ENCODE measurements around the gene ACTN1. TPM values are rescaled to one million over a fixed set of nuclear protein-coding genes. Genes with fewer than 3 reads are reported as not detected.

ACTN1 gene
- total RNA-seq, 4 donors from 2014 or later: 103 to 254 (median 136) TPM

DNA sequence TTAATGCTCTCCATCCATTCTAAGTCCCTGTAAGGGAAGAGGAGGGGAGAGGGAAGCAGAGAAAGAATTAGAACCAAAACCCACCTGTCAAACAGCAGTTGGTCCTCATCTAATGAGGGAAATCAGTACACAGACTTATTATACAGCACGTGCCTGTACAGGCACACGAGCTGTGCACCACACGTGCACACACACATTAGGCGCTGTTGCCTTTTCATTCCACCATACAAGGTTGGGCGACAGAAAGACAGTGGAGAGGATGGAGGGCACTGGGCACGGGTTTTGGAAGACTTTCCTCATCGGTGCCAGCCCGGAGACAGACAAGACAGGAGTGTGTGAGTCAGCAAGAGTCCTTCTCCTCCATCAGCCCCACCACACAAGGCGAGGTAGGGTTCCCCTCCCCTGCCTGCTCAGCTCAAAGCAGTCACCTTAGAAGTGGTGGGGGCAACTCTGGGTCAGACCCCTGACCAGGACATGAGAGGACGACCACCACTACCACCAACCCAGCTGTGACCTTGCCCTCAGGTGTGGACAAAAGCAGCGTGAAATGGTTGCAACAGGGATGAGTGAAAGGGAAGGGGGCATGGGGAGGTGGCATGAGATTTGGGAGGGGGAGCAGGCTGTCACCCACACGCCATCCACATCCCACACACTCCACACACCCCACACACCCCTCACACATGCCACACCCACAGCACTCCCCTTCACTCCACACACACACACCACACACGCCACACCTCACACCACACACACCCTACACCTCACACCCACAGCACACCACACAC, 80.7 kb downstream of the ACTN1 start:
- no peak for ATAC-seq (ENCODE audit: low FRiP score)
- DNase-seq (ENCODE audit: low spot score): no peak
- TF ChIP-seq, protein P1, sequence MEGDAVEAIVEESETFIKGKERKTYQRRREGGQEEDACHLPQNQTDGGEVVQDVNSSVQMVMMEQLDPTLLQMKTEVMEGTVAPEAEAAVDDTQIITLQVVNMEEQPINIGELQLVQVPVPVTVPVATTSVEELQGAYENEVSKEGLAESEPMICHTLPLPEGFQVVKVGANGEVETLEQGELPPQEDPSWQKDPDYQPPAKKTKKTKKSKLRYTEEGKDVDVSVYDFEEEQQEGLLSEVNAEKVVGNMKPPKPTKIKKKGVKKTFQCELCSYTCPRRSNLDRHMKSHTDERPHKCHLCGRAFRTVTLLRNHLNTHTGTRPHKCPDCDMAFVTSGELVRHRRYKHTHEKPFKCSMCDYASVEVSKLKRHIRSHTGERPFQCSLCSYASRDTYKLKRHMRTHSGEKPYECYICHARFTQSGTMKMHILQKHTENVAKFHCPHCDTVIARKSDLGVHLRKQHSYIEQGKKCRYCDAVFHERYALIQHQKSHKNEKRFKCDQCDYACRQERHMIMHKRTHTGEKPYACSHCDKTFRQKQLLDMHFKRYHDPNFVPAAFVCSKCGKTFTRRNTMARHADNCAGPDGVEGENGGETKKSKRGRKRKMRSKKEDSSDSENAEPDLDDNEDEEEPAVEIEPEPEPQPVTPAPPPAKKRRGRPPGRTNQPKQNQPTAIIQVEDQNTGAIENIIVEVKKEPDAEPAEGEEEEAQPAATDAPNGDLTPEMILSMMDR (IDR thresholded peaks at IDR 0.05): no peak

DNA sequence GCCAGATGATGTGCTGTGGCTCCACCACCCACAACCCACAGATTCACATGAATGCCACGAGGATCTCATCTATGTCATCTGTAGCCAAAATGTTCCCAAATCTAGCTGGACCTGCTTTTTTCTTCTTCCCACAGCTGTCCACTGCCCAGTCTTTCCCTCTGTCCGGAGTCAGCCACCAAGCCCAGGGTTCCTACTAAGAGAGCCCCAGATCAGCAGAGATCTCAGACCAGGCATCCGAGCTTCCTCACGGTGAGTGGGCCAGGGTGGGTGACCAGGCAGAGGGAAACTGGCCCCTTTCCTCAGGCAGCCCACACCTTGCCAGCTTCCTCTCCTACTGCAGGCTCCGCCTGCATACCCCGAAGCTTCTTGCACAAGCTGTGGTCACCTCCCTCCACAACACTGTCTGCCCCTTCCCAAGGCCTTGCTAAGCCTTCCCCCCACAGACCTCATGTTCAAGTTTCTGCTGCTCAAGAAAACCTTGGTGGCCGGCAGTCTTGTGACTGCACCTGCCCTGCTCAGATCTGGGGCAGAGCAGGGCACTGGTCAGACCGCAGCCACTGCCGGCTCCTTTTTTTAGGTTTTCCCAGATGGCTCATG, 81.4 kb downstream of the ACTN1 start:
- no peak for DNase-seq (ENCODE audit: low spot score)
- no peak for ATAC-seq (ENCODE audit: low FRiP score)

DNA sequence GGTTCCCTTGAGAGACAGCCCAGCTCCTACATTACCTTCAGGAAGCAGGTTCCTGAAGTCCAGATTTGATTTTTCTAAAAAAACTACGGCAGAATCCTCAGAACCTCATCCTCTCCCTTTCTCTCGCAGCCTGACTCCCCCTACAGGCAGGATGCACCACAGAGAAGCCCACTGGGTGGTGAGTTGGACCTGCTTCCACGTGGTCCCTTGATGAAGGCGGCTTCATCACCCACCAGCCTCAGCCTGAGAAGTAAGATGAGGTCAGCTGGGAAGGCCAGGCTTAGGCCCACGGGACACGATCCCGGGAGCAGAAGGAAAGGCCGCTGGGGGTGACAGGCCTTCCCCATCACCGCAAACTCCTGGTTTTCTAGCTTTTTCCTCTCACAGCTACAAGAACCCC, 83.0 kb downstream of the ACTN1 start:
- DNase-seq (ENCODE audit: low spot score): no peak
- TF ChIP-seq, protein P1 (IDR thresholded peaks at IDR 0.05): no peak
- ATAC-seq (ENCODE audit: low FRiP score): no peak

More for the DNA sequence above, 81.4 kb downstream of the ACTN1 start:
- TF ChIP-seq, protein P1 (IDR thresholded peaks at IDR 0.05): no peak

DNA sequence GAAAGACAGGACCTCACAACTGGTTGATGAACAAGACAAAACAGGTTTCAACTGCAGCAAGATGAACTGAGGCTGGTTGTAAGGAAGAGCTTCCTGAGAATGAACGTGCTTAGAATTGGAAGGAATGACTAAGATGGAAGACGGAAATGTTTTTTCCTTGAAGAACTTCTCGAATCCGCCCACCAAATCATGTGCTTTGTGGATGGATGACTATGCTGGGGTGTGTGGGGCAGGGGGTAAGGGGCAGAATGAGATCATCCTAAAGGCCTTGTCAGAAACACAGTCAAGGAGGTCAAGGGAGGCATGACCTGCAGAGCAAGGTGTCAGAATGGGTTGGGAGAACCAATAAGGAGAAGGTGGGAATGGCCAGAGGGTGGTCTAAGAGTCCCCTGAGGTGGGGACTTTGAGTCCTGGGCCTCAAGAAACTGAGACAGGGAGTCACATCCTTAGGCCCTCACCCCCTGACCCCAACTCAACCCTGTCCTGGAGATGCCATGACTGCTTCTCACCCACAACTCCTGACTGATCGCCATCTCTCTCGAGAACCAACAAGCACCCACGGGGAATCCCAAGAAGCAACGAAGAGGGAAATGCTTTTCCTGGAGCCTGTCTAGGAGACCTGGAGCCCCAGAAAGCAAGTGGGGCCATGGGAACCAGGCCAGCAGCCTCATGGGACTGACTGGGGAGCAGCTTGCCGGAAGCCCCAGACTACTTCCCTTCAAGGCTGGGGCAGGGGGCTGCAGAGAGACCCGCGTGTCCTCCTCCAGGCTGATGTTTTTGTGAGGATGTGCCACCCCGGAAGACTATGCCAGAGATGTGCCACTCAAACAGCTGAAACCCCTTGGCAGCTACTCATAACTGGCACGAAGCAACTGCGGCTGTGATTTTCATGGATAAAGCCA, 84.0 kb downstream of the ACTN1 start:
- TF ChIP-seq, protein P1 (IDR thresholded peaks at IDR 0.05): no peak
- DNase-seq (ENCODE audit: low spot score) (no peak), ATAC-seq (ENCODE audit: low FRiP score) (no peak)

DNA sequence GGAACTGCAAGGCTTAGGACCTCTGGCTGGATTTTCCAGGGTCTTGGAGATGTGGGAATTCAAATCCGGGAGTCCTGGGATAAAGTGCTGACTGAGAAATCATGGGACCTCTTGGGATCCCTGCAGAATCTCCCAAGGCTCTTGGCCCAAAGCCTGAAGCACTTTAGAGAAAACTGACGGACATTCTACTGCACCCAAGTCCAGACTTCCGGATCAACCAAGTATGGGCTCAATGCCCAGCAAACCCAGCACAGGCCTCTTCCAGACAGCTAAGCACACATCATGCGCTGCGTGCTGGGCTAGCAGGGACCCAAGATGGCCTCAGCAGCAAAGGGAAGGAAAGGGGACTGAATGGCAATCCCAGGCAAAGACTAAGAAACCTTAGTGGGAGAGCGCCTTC, 85.0 kb downstream of the ACTN1 start:
- TF ChIP-seq, protein P1 (IDR thresholded peaks at IDR 0.05): no peak
- ATAC-seq (ENCODE audit: low FRiP score) (no peak), DNase-seq (ENCODE audit: low spot score) (no peak)

DNA sequence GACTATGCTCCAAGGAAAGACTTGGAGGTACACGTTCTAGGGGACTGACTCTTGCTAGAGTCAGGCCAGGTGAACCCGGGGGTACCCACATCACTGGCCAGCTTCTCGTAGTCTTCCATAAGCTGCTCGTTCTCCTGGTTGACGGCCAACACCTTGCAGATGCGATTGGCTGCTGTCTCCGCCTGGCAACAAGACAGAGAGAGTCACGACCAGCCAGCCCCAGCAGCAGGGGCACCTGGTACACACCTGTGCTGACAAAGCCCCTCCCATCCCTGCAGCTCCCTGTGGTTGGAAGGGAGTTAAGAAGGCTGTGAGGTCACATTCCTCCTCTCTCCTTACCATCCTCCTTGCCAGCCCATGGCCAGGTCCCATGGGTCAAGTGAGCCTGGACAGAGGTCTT, 85.5 kb downstream of the ACTN1 start:
- ATAC-seq (ENCODE audit: low FRiP score) (no peak), DNase-seq (ENCODE audit: low spot score) (no peak)
- TF ChIP-seq, protein P1 (IDR thresholded peaks at IDR 0.05): no peak
